CD14-positive monocyte (primary cell): ENCODE results near the gene SIK3. TPM values are rescaled to one million over a fixed set of nuclear protein-coding genes. Genes with fewer than 3 reads are reported as not detected.

Experiments used
- DNase-seq, 3 donors: peaks; one replicate each; pipeline ENCODE4 v3.0.0-alpha.2; 2011 to 2022
- H2AFZ ChIP-seq: 2 replicates; pipeline ENCODE4 v1.6.0; 2012; ENCODE audit warnings: mild to moderate bottlenecking, low read depth, low read length, inconsistent platforms; ENCODE audit not compliant: insufficient read depth, poor library complexity, severe bottlenecking
- H3K27ac ChIP-seq, 2 donors: 1 replicate in 1 of 2; 2 replicates in 1 of 2; pipeline ENCODE4 v1.5.1; 2012 to 2013; ENCODE audit warnings: low read length in 2 of 2, control low read depth in 1 of 2, inconsistent platforms in 1 of 2, low read depth in 1 of 2, mild to moderate bottlenecking in 1 of 2
- H3K27me3 ChIP-seq, 2 donors: one replicate each; pipeline versions ENCODE4 v1.6.0 to v1.6.1; 2011 to 2013; ENCODE audit warnings: low read length in 2 of 2; ENCODE audit not compliant: control insufficient read depth in 2 of 2, insufficient read depth in 2 of 2
- H3K36me3 ChIP-seq, 2 donors: replicated peaks in 1 of 2; 1 replicate in 1 of 2; 2 replicates in 1 of 2; pipeline versions ENCODE4 v1.5.1 to v1.6.1; 2012 to 2013; ENCODE audit warnings: low read length in 2 of 2, control low read depth in 1 of 2, inconsistent platforms in 1 of 2, mild to moderate bottlenecking in 1 of 2; ENCODE audit not compliant: insufficient read depth in 2 of 2, control insufficient read depth in 1 of 2
- H3K4me1 ChIP-seq, 2 donors: 1 replicate in 1 of 2; 2 replicates in 1 of 2; pipeline versions ENCODE4 v1.5.1 to v1.6.1; 2012 to 2013; ENCODE audit warnings: low read length in 2 of 2, control low read depth in 1 of 2, inconsistent platforms in 1 of 2, mild to moderate bottlenecking in 1 of 2, moderate library complexity in 1 of 2; ENCODE audit not compliant: insufficient read depth in 2 of 2, control insufficient read depth in 1 of 2
- H3K4me2 ChIP-seq: replicated peaks from 2 replicates; pipeline ENCODE3; 2012; ENCODE audit warnings: low read length, moderate library complexity, mild to moderate bottlenecking; ENCODE audit not compliant: poor library complexity, severe bottlenecking; ENCODE audit errors: extremely low read depth
- H3K4me3 ChIP-seq, 3 experiments: fragments of 200-600 bp in 1 of 3; sonication (generic) in 1 of 3; replicated peaks in 1 of 3; 1 replicate in 2 of 3; 2 replicates in 1 of 3; pipeline ENCODE4 v1.5.1; 2011 to 2013; ENCODE audit warnings: low read length in 3 of 3, mild to moderate bottlenecking in 3 of 3, control low read depth in 2 of 3, low read depth in 2 of 3, inconsistent platforms in 1 of 3, moderate library complexity in 1 of 3
- H3K79me2 ChIP-seq: 2 replicates; pipeline ENCODE4 v1.6.0; 2012; ENCODE audit warnings: mild to moderate bottlenecking, control low read depth, inconsistent platforms, low read length, moderate library complexity; ENCODE audit not compliant: insufficient read depth
- H3K9ac ChIP-seq: 2 replicates; pipeline ENCODE4 v1.6.0; 2017; ENCODE audit warnings: low read length, mild to moderate bottlenecking; ENCODE audit not compliant: insufficient read depth, poor library complexity, severe bottlenecking
- H3K9me3 ChIP-seq, 2 donors: replicated peaks in 1 of 2; 1 replicate in 1 of 2; 2 replicates in 1 of 2; pipeline versions ENCODE4 v1.5.1 to v1.6.1; 2012 to 2013; ENCODE audit warnings: low read length in 2 of 2, control low read depth in 1 of 2; ENCODE audit not compliant: control insufficient read depth in 1 of 2, insufficient read depth in 1 of 2
- H4K20me1 ChIP-seq: 2 replicates; pipeline ENCODE4 v1.6.0; 2012; ENCODE audit warnings: mild to moderate bottlenecking, low read length, control low read depth, moderate library complexity; ENCODE audit not compliant: insufficient read depth
- H3K27ac Mint-ChIP-seq, 7 donors: one replicate each; pipeline ENCODE4 v1.8.0; 2020; ENCODE audit warnings: mild to moderate bottlenecking in 7 of 7, mixed read lengths in 7 of 7, moderate library complexity in 6 of 7, inconsistent platforms in 2 of 7
- H3K27me3 Mint-ChIP-seq, 3 donors: one replicate each; pipeline ENCODE4 v1.8.0; 2021 to 2022; ENCODE audit warnings: low read depth in 3 of 3, mild to moderate bottlenecking in 3 of 3, mixed read lengths in 3 of 3, moderate library complexity in 3 of 3, inconsistent platforms in 1 of 3
- H3K36me3 Mint-ChIP-seq, 2 donors: one replicate each; pipeline ENCODE4 v1.8.0; 2020; ENCODE audit warnings: mixed read lengths in 2 of 2, inconsistent platforms in 1 of 2, mild to moderate bottlenecking in 1 of 2
- H3K4me1 Mint-ChIP-seq: one replicate; pipeline ENCODE4 v1.8.0; 2020; ENCODE audit warnings: mild to moderate bottlenecking, mixed read lengths
- H3K4me3 Mint-ChIP-seq, 2 donors: one replicate each; pipeline ENCODE4 v1.8.0; 2020; ENCODE audit warnings: mild to moderate bottlenecking in 2 of 2, mixed read lengths in 2 of 2, moderate library complexity in 1 of 2
- H3K9me3 Mint-ChIP-seq, 7 donors: one replicate each; pipeline ENCODE4 v1.8.0; 2020 to 2022; ENCODE audit warnings: mixed read lengths in 7 of 7, mild to moderate bottlenecking in 6 of 7, moderate library complexity in 6 of 7, inconsistent platforms in 2 of 7
- WGBS: methylation state at CpG from one replicate; pipeline ENCODE4 v1.1.5; 2013; ENCODE audit warnings: missing lambda C conversion rate; ENCODE audit not compliant: insufficient coverage; 5-methylcytosine and 5-hydroxymethylcytosine counted together
- intact Hi-C, 2 donors: fragments of 100-400 bp; cut with micrococcal nuclease; formaldehyde crosslinking; loops; one replicate each; pipeline versions ENCODE4 v1.15.0 to v1.15.1; 2023
- polyA plus RNA-seq, 3 donors: library from polyadenylated mRNA; depleted of rRNA in 1 of 3; unstranded in 2 of 3; stranded (reverse) in 1 of 3; fragments of 300-500 nt in 2 of 3; fragments of >200 nt in 1 of 3; fragmentation: Illumina TruSeq in 2 of 3; gene quantifications; 1 replicate in 2 of 3; 2 replicates in 1 of 3; pipeline ENCODE4 v1.2.3, GENCODE V29; 2012 to 2021
- TF ChIP-seq, protein P1 (sequence below): fragments of 200-600 bp; IDR thresholded peaks from one replicate; pipeline ENCODE4 v1.8.0; 2022; ENCODE audit warnings: antibody characterized with exemption, mild to moderate bottlenecking

The SIK3 gene
- polyA plus RNA-seq, 3 donors = 18.3 to 142 (median 20.0) TPM

DNA sequence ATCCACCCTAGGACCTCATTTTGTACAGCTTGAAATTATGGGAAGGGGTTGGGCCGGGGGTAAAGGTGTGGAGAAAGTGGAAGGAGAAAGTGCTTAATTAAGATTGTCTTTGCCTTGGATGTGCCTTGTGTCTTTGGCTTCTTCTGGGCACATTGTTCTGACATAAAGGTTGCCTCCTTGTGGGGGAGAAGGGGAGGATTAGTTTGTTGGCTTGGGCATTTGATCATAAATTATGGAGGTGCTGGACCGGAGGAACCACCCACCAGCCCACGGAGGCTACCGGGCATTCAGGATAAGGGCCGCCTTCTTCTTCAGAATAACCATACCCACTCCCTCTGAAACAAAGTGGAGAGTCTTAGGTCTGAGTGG is 47.1 kb upstream of the SIK3 start:
- H3K4me1 ChIP-seq = peaks cover 16 to 27% of the 10 kb centered on the region in 2 donors
- H3K9ac ChIP-seq = peak overlapping the region; percentile 89
- Mint-ChIP-seq H3K4me3 (peak overlapping the region; percentile 98 to 99), H3K27me3 (peaks cover 0 to 6% (median 2%) of the 10 kb centered on the region in 3 donors), H3K36me3 (peaks cover 15 to 41% of the 10 kb centered on the region in 2 donors), H3K27ac (peak overlapping the region; percentile 95 to 99 (median 97)), H3K4me1 (peaks cover 42% of the 10 kb centered on the region), H3K9me3 (no peaks in the 10 kb centered on the region)
- peak overlapping the region; percentile 89 for H2AFZ ChIP-seq
- no peaks in the 10 kb centered on the region for H3K9me3 ChIP-seq
- intact Hi-C loops = no loop called here
- DNase-seq = peak in 1 of 3 donors; percentile 48
- peaks cover 65% of the 10 kb centered on the region for H3K79me2 ChIP-seq
- TF ChIP-seq, protein P1, sequence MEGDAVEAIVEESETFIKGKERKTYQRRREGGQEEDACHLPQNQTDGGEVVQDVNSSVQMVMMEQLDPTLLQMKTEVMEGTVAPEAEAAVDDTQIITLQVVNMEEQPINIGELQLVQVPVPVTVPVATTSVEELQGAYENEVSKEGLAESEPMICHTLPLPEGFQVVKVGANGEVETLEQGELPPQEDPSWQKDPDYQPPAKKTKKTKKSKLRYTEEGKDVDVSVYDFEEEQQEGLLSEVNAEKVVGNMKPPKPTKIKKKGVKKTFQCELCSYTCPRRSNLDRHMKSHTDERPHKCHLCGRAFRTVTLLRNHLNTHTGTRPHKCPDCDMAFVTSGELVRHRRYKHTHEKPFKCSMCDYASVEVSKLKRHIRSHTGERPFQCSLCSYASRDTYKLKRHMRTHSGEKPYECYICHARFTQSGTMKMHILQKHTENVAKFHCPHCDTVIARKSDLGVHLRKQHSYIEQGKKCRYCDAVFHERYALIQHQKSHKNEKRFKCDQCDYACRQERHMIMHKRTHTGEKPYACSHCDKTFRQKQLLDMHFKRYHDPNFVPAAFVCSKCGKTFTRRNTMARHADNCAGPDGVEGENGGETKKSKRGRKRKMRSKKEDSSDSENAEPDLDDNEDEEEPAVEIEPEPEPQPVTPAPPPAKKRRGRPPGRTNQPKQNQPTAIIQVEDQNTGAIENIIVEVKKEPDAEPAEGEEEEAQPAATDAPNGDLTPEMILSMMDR = peak; percentile 17
- H3K36me3 ChIP-seq = peaks cover 19 to 30% of the 10 kb centered on the region in 2 donors
- H3K27me3 ChIP-seq = no peaks in the 10 kb centered on the region
- H4K20me1 ChIP-seq = peaks cover 60% of the 10 kb centered on the region
- H3K4me2 ChIP-seq = peak overlapping the region; percentile 94
- 0% methylated on average over 1 of the region's 5 CpGs for WGBS
- H3K27ac ChIP-seq = peak overlapping the region; percentile 70 to 98
- H3K4me3 ChIP-seq = peak overlapping the region; percentile 60 to 98 (median 97)

DNA sequence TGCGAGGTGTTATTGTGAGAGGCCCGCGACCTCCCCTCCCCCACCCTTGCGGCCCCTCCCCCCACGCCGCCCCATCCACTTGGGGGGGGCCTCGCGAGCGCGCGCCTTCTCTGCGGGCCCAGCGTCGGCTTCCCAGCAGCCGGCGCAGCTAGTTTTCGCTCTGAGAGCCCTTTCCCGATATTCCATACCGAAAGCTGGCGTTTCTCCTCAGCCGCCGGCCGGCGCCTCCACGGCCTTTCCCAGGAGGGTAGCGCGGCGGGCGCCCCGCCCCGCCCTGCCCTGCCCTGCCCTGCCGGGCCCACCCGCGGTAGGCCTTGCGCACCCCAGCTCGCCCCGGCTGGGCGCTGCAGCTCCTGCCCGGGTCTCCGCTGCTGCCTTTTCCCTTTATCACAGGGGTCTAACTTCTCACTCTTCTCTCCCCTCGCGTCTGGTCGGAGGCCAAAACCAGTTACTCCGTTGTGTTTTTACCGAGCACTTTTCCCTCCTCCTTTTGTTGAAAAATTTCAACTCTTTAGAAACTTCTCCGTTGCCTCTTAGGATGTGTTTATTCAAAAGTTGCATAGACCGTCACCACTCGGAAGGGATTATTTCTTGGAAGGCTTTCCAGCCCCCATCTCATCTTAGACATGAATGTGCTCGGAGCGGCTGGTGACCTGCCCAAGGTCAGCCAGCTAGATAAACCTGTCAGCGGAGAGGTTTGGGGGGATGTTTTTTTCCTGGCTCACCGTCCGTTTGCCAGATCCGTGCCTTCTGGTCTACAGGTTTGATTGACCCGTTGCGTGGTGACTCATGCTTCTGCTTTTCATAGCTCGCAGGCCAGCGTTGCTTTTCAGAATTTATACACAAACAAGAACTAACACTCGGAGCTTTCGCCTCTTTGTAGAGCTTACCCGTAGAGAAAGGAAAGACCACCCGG is 46.5 kb upstream of the SIK3 start:
- peaks cover 41% of the 10 kb centered on the region for H3K4me1 Mint-ChIP-seq
- H3K9ac ChIP-seq = peak overlapping the region; percentile 89
- H3K36me3 Mint-ChIP-seq = peaks cover 14 to 36% of the 10 kb centered on the region in 2 donors
- peaks cover 53% of the 10 kb centered on the region for H4K20me1 ChIP-seq
- peak overlapping the region; percentile 98 to 99 for H3K4me3 Mint-ChIP-seq
- H3K4me3 ChIP-seq = peak overlapping the region; percentile 60 to 98 (median 97)
- peaks cover 59% of the 10 kb centered on the region for H3K79me2 ChIP-seq
- TF ChIP-seq, protein P1 = no peak
- peaks cover 18 to 25% of the 10 kb centered on the region in 2 donors for H3K36me3 ChIP-seq
- peak overlapping the region; percentile 70 to 98 for H3K27ac ChIP-seq
- no peaks in the 10 kb centered on the region for H3K9me3 Mint-ChIP-seq
- WGBS = under 1% methylated on average over 29 of the region's 62 CpGs
- H3K4me2 ChIP-seq = peak overlapping the region; percentile 94
- DNase-seq = peak; percentile 80 to 86 (median 85)
- peak overlapping the region; percentile 95 to 99 (median 97) for H3K27ac Mint-ChIP-seq
- no peaks in the 10 kb centered on the region for H3K9me3 ChIP-seq
- H3K27me3 Mint-ChIP-seq = peaks cover 2 to 8% (median 3%) of the 10 kb centered on the region in 3 donors
- H3K4me1 ChIP-seq = peaks cover 16 to 27% of the 10 kb centered on the region in 2 donors
- no peaks in the 10 kb centered on the region for H3K27me3 ChIP-seq
- peak overlapping the region; percentile 89 for H2AFZ ChIP-seq
- intact Hi-C loops = no loop called here
